ENCODE results near the gene SMAD7.

GRCh38 chr18:48999569-48999968 is 48.8 kb upstream of the SMAD7 start:
- no peak for TF ChIP-seq CTCF (IDR thresholded peaks at IDR 0.05 in 4 of 5, conservative IDR thresholded peaks at IDR 0.05 in 1 of 5)
- TF ChIP-seq POLR2A (IDR thresholded peaks at IDR 0.05) = no peak

Measured in gastrocnemius medialis (tissue), 4 donors.